GDM1 (cell line): ENCODE data around the gene ICAM1.
"Not testable (repeated sequence)": the region's sequence is repeated elsewhere in the genome, so short reads cannot be mapped to it uniquely, and the experiment has no call there.

Source experiments
- DNase-seq: peaks from one replicate; lab custom pipeline; 2025; lab: John Stamatoyannopoulos, UW

ICAM1 gene, protein sequence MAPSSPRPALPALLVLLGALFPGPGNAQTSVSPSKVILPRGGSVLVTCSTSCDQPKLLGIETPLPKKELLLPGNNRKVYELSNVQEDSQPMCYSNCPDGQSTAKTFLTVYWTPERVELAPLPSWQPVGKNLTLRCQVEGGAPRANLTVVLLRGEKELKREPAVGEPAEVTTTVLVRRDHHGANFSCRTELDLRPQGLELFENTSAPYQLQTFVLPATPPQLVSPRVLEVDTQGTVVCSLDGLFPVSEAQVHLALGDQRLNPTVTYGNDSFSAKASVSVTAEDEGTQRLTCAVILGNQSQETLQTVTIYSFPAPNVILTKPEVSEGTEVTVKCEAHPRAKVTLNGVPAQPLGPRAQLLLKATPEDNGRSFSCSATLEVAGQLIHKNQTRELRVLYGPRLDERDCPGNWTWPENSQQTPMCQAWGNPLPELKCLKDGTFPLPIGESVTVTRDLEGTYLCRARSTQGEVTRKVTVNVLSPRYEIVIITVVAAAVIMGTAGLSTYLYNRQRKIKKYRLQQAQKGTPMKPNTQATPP

DNA sequence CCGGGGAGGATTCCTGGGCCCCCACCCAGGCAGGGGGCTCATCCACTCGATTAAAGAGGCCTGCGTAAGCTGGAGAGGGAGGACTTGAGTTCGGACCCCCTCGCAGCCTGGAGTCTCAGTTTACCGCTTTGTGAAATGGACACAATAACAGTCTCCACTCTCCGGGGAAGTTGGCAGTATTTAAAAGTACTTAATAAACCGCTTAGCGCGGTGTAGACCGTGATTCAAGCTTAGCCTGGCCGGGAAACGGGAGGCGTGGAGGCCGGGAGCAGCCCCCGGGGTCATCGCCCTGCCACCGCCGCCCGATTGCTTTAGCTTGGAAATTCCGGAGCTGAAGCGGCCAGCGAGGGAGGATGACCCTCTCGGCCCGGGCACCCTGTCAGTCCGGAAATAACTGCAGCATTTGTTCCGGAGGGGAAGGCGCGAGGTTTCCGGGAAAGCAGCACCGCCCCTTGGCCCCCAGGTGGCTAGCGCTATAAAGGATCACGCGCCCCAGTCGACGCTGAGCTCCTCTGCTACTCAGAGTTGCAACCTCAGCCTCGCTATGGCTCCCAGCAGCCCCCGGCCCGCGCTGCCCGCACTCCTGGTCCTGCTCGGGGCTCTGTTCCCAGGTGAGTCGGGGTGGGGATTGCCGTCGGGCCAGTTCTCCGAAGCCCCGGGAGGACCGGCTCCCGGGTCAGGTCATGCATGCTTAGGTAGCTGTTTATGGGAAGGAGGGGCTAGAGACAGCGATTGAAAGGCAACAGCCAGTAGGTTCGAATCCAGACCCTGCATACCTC lies at the start of gene ICAM1:
ICAM1 (plus strand) TSS at position 505 of the 779 bp plus-strand sequence; CDS start at position 545, 40 bp downstream.
- DNase-seq: peak; percentile 30

GRCh38 chr19:10222201-10222890 lies 48.6 kb upstream of the ICAM1 start:
- DNase-seq: peak; percentile 12

- no peak for DNase-seq
Measured at GRCh38 chr19:10223488-10224213, 47.3 kb upstream of the ICAM1 start.

GRCh38 chr19:10224337-10224736 lies 46.6 kb upstream of the ICAM1 start:
- DNase-seq: no peak

DNA sequence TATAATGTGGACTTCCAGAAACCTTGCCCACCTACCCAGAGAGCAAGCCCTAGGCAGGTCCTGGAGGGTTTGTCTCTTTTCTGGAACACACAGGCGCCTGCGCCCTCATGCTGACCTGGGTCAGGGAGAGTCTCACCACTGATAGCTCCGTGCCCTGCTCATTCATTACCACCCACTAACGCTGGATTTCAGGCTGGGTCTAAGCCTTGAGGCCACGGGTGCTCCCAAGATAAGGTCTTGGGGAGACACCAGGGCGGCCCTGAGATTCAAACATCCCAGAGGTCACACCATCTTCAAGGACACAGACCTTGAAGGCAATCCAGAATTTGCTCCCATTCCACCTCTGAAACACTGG lies 44.9 kb upstream of the ICAM1 start:
- DNase-seq: no peak

DNA sequence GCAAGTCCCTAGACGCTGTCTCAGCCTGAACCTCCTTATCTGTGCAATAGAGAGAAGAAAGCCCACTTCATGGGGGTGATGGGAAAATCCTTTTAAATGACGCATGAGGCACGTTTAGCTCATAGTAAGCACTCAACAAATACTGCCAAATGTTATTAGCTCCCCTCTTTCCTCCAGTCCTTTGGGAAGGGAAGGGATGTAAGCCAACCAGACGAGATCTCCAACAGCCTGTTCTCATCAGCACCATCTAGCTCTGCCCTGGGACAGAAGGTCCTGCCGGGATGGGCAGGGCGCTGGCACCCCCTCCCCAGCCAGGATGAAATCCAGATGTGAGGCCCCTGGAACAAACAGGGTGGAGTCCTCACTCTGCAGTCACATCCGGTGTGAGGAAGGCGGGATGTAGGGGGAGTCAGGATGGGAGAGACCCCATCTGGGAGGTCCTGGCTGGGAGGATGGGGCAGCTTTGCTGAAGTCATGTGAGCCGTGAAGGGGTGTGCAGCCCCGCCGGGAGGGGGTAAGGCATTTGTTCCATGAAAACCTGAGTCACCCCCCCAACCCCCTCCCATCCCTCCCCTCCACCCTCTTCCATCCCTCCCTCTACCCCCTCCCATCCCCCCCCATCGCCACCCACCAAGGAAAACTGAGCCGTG lies 44.4 kb upstream of the ICAM1 start:
- DNase-seq: no peak

DNA sequence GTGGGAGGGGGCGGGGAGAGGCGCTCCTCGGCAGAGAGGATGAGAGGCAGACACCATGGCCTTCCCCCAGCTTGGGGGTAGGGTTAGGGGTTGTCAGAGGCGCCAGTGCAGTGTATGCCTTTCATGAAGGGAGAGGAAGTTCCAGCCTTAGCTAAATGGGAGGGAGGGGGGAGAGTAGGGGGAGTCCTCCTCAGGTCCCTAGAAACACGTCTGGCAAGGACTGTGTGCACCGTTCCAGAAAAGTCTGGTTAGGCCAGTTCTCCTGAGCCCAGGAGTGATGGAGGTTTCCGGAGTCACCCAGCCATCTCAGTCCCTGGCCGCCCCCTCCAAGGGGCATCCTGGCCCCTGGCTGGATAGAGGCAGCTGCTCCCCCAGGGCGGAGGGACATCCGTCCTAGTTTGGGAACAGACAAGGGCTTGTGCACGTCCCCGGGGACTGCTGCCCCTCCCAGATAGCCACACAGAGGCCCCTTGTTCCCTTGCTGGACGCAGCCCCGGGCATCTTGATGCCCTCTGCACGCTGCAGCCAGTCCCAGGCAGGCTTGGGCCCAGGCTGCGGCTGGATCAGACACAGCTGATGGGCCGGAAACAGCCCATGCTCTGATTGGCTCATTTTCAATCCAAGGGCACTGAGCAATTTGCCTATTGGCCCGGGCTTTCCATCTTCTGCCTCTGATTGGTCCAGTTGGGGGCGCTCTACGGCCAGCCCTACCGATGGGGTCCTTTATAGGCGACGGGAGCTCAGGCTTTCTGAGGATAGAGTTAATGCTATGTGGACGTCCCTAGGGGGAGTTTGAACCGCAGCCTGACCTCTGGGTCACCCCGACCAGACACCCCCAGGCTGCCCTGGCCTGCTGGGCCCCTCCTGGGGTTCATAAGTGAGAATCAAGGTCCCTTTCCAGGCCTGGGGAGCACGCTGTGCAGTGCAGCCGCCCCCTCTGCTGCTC lies 43.6 kb upstream of the ICAM1 start:
- DNase-seq: no peak

DNA sequence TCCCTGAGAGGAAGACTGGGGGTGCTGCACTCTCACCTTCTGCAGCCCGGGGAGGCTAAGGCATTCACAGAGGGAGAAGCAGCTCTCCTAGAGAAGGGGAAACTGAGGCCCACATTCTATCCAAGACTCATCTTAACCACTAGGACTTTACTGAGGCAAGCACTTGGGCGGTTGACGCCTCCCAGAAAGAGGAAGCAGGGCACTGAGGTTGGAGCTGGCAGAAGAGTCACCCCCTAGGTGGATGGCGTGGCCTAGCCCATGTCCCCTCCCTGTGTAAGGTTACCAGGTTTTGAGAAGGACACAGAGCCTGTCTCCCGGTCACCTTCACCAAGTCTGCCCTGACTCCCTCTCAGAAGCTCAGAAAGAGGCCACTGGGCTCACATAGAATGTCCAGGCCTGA lies 42.5 kb upstream of the ICAM1 start:
- no peak for DNase-seq

GRCh38 chr19:10228920-10229319 lies 42.0 kb upstream of the ICAM1 start:
- DNase-seq: no peak

DNA sequence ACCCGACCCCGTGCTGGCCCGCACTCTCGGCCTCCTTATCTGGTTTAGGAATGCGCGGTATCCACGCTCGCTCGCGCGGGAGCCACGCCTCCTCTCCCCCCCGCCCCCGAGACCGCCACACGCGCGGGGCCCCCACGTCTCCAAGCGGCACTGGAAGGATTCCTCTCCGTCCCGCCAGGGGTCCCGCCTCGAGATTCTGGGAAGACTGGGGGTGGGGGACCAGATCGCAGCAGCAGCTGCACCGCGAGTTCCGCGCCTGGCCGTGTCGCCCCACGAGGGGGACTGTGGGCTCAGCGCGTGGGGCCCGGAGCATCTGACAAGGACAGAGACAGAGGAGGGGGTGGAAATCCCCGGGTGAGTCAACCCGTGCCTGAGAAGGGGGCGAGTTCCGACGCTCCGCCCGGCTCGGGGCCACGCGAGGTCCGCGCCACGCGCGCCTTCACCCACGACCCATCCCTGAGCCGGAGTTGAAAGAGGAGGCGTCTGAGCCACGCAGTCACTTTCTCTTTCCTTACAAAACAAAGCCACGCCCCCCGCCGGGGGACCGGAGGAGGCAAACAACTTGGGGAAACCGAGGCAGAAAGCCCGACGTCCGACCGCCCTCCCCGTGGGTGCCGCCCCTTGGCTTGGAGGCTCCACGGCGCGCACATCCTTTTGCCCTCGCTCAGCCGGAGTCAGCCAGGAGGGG lies 40.6 kb upstream of the ICAM1 start:
- no peak for DNase-seq

GRCh38 chr19:10230861-10231611 lies 39.9 kb upstream of the ICAM1 start, which contains the start of gene S1PR2:
Gene S1PR2, minus strand, starts transcription at chr19:10231331. Its CDS starts 6,426 bp downstream, at chr19:10224905.
- DNase-seq: no peak

DNA sequence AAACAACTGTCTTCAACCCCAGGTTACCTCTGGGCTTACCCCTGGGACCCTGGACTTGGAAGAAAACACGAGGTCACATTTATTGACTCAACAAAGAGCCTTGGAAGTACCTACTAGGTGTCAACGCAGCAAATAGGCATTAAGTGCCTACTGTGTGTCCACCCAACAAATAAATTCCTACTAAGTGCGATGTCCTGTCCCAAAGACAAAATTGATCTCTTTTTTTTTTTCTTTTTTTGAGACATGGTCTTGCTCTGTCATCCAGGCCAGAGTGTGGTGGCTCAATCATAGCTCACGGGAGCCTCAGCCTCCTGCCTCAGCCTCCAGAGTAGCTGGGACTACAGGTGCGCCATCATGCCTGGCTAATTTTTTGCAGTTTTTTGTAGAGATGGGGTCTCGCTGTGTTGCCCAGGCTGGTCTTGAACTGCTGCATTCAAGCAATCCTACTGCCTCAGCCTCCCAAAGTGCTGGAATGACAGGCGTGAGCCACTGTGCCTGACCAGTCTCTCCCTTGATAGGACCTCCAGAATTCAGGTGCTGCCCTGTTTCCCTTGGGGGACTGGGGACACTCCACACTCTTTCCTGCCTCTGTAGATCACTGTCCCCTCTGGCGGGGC lies 39.2 kb upstream of the ICAM1 start:
- no peak for DNase-seq

GRCh38 chr19:10233946-10234345 lies 37.0 kb upstream of the ICAM1 start:
- DNase-seq: no peak

DNA sequence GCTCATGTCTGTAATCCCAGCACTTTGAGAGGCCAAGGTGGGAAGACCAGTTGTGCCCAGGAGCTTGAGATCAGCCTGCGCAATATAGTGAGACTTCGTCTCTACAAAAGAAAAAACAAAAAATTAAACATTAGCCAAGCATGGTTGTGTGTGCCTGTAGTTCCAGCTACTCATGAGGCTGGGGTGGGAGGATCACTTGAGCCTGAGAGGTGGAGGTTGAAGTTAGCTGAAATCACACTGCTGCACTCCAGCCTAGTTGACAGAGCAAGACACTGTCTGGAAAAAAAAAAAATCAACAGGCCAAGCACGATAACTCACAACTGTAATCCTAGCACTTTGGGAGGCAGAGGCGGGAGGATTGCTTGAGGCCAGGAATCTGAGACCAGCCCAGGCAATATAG lies 35.9 kb upstream of the ICAM1 start:
- no peak for DNase-seq

GRCh38 chr19:10235409-10235808 lies 35.5 kb upstream of the ICAM1 start:
- DNase-seq: not testable (repeated sequence)

- DNase-seq: no peak
Measured at GRCh38 chr19:10237702-10238101, 33.2 kb upstream of the ICAM1 start.

DNA sequence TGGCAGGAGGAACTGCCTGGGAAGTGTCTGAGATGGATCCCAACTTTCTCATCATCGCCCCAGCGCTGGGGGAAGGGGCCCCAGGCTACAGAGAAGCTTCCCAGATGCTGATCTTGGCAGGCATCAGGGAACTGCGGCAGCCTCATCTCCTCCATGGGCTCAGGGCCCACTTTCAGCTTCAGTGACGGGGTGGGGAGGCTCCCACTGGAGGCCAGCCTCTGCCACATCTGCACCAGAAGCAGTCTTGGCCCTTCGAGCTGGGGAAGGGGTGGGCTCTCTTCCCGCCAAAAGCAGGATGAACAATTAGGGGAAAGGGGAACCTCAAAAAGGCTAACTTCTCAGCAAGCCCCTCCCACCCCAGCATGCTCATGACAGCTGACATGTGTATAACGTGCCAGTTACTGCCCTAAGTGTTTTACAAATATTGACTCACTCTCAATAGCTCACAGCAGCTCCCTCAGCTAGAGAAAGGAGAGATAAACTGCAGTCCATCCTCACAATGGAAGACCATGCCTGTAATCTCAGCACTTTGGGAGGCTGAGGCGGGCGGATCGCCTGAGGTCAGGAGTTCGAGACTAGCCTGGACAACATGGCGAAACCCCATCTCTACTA lies 32.6 kb upstream of the ICAM1 start:
- DNase-seq: no peak
